GM12878 (cell line): ENCODE measurements around the gene NPAS1.

ENCODE experiments used
- BACH1 ChIP-seq: fragments of 450-650 bp; IDR thresholded peaks from 2 replicates; pipeline ENCODE4 v1.6.1; 2017; ENCODE audit warnings: mild to moderate bottlenecking, borderline replicate concordance
- CHD4 ChIP-seq: fragments of 200-600 bp; sonication (generic); IDR thresholded peaks from 2 replicates; pipeline ENCODE4 v1.6.1; 2016; ENCODE audit warnings: mild to moderate bottlenecking
- GATAD2B ChIP-seq: fragments of 450-650 bp; conservative IDR thresholded peaks from 2 replicates; pipeline ENCODE4 v1.6.1; 2017; ENCODE audit warnings: low read depth, mild to moderate bottlenecking, moderate library complexity
- JUNB ChIP-seq: IDR thresholded peaks from 2 replicates; pipeline ENCODE4 v1.6.1; 2016; ENCODE audit warnings: antibody characterized with exemption, mild to moderate bottlenecking
- KLF5 ChIP-seq: fragments of 450-650 bp; IDR thresholded peaks from 2 replicates; pipeline ENCODE4 v1.6.1; 2014; ENCODE audit warnings: mild to moderate bottlenecking; ENCODE audit not compliant: partially characterized antibody
- NFYB ChIP-seq: IDR thresholded peaks from 2 replicates; pipeline ENCODE4 v1.6.1; 2011; ENCODE audit warnings: low read depth, mild to moderate bottlenecking, low read length, improper control_type of control experiment, moderate library complexity; ENCODE audit not compliant: insufficient read depth
- PBX3 ChIP-seq: IDR thresholded peaks from 2 replicates; pipeline ENCODE4 v1.6.1; 2011; ENCODE audit warnings: mild to moderate bottlenecking, low read depth, low read length, moderate library complexity; ENCODE audit not compliant: insufficient replicate concordance
- RCOR1 ChIP-seq: conservative IDR thresholded peaks from 2 replicates; pipeline ENCODE4 v1.6.1; 2012; ENCODE audit warnings: low read depth, low read length, improper control_type of control experiment
- SUZ12 ChIP-seq: fragments of 200-600 bp; sonication (generic); IDR thresholded peaks from one replicate; pipeline ENCODE4 v1.6.1; 2018; ENCODE audit warnings: antibody characterized with exemption, mild to moderate bottlenecking; ENCODE audit not compliant: unreplicated experiment
- ZNF24 ChIP-seq: fragments of 450-650 bp; IDR thresholded peaks from 2 replicates; pipeline ENCODE4 v1.6.1; 2017; ENCODE audit warnings: antibody characterized with exemption, mild to moderate bottlenecking

GRCh38 chr19:47075179-47075810, 55.7 kb downstream of the NPAS1 start:
- no peak for TF ChIP-seq NFYB
- TF ChIP-seq PBX3 = no peak
- no peak for TF ChIP-seq JUNB
- TF ChIP-seq RCOR1 = no peak
- no peak for TF ChIP-seq SUZ12
- no peak for TF ChIP-seq ZNF24
- no peak for TF ChIP-seq CHD4
- TF ChIP-seq BACH1 = no peak
- no peak for TF ChIP-seq KLF5
- no peak for TF ChIP-seq GATAD2B
